Activated CD8-positive, alpha-beta memory T cell treated with anti-CD3 and anti-CD28 coated beads, Interleukin-2, amount 50 U/mL, for 24 hours (primary cell): Measurements from ENCODE around the gene SH3PXD2B.
A peak's percentile ranks its signal among the peaks of the same experiment; 100 is the strongest.

Experiments
- DNase-seq: peaks from one replicate; pipeline ENCODE4 v3.0.0-alpha.2; 2020; ENCODE audit errors: extremely low read depth

The SH3PXD2B gene

DNA sequence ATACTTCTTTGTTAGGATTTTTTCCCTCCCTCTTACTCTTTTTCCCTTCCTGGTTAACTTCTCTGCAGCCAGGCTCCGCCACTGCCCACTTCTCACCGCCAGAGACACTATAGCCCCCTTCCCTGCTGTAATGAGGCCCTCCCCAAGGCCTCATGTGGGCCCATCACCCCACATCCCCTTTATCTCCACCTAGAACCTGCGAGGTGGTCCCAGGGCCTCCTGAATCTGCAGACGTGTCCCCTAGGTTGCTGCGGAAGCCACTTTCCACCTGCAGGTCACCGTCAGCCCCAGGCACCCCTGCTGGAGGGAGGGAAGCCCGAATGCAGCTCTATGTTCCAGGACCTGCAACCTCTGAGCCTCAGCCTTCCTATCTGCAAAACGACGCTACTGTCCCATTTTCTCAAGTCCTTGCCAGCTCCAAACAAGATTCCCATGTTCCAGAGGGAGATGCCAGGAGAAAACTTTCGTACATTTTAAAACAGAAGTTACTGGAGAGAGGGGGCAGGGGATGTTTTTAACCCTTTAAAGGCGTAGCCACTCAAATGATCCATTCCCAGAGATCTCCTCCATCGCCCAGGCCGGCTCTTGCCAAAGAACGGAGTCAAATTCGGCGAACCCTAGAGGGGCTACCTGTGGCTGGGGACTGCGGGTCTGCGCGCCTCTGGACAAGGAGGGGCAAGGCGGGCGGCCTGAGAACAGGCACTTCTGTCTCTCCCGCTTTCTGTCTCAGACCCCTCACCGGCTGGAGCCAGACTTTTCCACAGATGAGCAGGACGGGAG lies 929 bp downstream of the SH3PXD2B start:
- no peak for DNase-seq

DNA sequence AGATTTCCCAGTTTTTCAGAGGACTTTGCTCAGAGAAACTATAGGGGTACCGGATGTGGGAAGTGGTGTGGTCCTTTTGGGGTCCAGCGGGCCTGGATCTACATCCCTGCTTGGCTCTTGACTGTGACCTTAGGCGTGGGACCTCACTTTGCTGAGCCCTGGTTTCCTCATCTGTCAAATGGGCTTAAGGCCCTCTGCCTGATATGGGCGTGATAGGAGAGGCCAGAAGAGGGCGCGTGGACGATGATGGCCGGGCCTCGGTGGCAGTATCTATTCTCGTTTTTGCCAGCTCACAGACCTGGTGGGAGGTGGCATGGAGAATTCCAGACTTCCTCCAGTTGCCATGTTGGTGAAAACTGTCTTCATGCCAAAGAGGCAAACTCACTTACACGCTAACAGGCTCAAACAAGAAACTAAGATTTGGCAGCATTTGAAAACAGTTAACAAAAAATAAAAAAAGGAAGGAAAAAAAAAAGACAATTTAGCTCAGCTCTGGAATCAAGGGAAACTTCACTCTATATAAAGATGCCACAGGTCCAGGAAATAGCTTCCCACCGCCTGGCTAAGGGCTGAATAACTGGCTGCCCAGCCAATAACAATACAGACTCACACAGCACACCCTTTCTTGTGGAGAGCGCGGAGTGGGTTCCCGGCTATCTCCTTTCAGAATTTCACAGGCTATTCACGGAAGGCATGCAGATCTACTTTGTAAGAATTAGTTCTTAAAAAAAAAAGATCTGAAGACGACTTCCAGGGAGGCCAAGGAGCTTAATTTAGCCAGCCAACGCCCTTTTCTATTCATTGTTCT lies 1.7 kb downstream of the SH3PXD2B start:
- no peak for DNase-seq

DNA sequence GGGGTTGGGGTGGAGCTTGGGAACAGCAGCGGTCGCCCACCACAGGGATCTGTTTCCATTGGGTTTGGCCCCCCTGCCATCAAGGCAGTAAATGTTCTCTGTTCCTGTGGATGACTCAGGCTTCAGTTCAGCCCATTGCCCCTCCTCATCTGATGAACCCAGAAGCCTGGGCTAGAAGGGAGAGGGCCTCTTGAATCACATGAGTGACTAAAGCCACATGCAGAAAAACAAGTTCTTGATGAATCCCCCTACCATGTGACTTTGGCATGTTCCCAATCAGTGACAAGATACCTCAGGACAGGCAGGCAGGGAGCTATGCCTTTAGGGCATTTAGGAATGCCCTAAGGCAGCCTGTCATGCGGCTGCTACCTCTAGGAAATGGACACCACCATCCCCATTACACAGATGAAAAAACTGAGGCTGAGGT lies 2.5 kb downstream of the SH3PXD2B start:
- no peak for DNase-seq

DNA sequence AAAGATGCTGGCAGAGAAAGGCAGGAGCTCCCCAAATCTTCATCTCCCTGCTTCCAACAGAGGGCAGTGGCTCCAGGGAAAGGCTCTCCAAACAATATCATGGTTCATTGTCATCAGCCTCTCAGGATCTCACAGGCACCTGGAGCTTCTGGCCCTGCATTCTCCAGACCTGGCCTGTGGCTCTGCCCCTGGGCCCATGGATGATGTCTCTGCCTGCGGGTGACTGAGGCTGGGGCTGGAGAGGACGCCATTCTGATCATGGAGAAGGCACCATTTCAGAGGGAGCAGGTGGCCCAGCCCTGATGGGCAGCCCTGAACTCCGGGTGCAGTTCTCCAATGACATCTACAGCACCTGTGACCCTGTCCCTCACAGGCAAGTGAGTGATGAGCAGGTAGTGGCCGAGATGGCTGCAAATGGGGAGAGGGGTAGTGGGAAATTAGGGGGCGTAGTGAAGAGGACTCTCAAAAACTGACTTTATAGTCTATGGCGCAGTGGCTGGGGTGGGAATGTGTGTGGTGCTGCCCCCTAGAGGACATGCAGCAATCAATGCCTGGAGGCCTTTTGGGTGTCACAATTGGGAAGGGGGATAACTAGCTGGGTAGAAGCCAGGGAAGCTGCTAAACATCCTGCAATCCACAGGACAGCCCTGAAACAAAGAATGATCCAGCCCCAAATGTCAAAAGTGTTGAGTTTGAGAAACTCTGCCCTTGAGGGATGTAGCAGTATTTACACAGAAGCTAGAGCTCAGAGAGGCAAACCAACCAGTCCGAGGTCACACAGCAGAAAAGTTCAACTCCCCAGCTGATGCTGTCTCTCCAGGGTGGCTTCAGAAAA lies 3.2 kb downstream of the SH3PXD2B start:
- DNase-seq: no peak

DNA sequence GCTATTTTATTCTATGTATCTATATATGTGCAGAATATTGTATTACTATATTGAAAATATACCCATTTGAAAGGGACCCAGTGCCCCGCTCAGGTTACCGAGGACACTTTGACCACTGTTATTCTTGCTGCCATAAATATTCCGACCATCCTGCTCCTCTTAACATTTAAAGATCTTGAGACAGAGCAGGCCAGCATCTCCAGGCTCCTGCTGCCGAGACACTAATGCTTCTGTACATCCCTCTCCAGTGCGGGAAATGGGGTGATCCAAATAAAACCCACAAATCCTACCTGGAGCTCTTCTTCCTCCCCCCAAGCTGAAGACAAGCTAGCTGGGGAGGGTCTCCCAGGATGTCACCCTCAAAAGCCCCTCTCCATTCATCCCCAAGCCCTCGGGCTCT lies 3.9 kb downstream of the SH3PXD2B start:
- DNase-seq: no peak

DNA sequence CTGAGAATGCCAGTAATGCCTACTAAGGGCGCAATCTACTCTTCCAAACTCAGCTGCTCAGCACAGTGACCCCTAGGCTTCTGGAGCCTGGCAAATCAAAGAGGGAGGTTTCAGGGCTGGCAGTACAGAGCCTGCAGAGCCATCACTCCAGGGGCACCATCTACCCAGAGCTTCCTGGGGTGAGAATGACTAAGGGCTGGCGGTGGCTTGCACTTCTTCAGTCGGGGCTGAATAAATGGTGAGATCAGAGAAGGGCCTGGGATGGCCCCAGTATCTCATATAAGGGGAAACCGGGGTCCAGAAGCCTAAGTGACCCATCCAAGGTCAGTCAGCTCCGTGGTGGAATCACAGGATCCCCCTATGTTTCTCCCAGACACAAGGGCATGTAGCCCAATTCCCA lies 5.3 kb downstream of the SH3PXD2B start:
- no peak for DNase-seq

DNA sequence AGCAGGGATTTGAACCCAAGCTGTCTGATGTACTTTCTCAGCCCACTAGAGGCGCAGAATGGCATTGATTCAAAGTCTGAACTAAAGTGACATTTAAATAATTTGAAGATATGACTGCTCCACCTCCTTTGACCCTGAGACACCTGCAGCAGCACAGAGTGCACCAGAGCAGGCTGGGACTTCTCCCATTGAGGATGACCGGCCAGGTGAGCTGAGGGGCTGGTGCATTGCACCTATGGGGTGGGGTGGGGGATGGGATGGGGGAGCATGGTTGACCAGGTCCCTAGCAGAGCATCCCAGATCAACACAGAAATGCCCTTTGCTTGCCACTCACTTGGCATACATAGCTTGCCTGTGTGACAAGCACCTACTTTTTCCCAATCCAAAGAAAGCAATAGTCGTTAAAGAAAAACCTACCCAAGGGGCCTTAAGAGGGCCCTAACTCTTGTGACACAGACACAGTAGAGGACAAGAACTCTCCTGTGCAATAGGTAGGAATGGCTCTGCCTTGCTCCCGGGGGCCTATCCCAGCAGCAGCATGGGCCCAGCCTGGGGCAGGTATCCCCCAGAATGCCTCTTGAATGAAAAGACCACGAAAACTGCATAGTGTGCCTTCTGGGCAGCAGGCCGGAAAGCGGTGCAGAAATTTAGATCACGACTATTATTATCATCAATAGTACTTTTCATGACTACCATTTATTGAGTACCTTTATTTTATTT lies 6.5 kb downstream of the SH3PXD2B start:
- no peak for DNase-seq

DNA sequence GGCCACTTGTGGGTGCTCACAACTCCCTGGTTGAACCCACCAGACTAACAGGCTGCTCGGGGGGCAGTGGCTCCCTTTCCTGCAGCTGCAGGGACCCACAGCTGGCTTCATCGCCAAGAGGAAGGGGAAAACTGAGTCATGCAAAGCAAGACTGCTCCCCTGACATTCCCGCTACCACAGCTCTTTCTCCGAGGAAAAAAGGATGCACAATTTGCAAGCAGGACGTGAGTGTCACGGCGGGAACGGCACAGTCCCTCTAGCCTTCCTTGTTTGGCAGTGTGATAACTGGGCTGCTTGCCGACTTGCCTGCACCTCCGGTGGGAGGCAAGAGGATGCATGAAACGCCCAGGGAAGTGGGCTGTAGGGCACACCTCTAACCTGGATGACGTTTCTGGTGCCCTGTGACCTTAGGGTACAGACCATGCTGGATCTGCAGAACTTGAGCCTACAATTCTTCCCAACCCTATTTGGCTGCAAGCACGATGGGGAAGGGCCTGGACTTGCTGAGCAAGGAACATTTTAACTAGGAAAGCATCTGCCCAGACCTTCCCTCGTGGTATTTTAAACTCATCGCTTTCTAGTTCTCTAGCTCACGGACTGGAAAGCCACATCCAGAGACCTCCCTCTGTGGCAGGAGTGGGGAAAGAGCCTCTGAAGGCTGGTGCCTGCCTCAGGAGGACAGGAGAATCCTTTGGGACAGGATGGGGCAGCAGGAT lies 7.8 kb downstream of the SH3PXD2B start:
- DNase-seq: no peak

DNA sequence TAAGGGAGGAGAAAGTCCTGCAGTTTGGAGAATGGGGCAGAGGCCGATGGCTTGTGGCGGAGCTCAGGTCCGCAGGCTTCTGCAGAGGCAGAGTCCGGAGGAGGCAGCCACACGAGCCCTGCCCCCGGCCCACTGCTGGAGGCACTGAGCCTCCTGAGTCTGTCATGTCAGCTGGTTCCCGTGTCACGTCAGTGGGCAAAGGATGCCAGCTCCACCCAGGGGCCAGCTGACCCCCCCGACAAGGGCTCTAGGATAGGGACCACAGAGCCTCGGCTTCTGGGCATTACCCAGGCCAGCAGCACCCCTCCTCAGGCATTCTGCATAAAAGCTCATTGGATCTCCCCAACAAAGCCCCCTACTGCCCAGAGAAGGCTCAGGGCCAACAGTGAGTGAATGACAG lies 8.5 kb downstream of the SH3PXD2B start:
- DNase-seq: no peak

DNA sequence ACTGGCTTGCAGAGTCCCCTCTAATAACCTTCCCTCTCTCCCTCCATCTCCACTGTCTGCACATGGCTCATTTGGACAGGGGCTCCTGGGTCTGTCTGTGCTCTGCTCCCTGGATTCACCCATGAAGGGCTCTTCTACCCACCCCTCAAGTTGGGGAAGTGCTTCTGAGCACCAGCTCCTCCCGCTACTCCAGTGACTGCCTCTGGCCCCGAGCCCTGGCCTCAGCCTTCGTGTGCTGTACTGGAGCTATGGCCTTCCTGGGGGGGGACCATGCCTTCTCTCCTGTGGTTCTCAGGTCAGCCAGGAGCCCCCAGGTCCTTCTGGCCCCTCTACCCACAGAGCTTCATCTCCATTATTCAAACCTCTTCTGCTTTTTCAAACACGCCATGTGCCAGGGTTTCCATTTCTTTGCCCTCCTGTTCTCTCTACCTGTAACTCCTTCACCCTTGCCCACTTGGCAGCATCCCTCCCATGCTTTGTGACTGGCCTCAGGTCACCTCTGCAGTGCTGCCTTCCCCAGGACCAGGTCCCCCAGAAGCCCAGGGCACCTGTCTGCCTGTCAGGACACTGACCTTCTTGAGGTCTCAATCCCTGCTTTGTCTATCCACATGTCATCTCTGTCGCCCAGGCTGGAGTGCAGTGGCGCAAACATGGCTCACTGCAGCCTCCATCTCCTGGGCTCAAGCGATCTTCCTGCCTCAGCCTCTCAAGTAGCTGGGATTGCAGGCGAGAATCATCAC lies 9.5 kb downstream of the SH3PXD2B start:
- no peak for DNase-seq

DNA sequence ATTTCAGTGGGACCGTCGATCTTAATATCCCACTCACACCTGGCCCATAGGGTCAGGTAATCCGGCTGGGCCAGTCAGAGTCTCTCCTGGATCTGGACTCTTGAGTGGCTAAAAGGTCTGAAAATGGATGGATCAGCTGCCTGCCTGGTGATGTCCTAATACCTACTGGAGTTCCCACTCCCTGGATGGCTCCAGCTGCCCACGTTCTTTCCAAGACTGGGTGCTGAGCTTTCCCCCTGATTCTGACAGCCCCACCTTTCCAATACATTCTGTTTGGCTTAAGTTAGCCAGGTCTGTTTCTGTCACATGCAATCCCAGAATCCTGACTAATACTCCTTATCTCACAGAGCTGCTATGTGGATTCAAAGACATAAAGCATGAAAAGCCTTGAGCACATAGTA lies 10.2 kb downstream of the SH3PXD2B start:
- no peak for DNase-seq

DNA sequence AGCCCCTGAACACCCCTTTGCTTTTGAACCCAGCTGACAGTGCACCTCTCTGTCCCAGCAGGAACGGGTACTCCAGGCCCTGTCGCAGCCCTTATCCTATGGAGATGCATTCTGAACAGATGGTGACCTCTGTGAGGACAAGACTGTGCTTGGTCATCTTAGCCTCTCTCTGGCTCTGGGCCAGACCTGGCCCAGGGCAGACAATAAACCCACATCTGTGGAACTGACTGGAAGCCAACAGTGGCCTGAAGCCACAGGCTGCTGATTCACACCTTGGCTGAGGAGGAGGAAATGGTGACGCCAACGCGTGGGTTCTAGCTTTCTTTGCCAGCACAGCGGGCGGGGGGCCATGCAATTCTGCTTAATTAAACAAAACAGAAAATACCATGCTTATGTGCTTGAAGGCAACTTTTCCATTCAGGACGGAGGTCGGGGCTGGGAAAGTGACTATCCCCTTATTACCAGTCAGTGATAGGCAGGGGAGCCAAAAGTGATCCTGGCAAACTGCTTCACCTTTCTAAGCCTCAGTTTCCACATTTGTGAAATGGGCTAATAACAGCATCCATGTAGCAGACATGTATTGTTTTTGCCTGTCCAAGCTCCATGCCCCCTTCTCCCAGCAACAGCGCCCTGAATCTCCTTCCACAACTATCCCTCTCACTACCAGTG lies 10.8 kb downstream of the SH3PXD2B start:
- DNase-seq: peak; percentile 14

DNA sequence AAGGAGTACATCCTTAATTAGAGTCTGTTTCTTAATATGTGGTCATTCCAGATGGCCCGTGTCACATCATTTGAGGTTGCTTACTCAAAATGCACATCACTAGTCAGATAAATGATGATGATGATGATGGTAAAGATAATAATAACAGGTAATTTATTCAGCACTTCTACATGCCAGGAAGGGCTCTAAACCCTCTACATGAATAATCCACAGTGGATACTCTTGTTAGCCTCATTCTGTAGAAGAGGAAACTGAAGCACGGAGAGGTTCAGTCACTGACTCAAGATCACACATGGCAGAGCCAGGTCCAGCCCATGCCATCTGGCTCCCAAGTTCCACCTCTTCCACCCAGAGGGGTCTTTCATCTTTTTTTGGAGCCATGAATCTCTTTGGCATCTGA lies 11.7 kb downstream of the SH3PXD2B start:
- no peak for DNase-seq

DNA sequence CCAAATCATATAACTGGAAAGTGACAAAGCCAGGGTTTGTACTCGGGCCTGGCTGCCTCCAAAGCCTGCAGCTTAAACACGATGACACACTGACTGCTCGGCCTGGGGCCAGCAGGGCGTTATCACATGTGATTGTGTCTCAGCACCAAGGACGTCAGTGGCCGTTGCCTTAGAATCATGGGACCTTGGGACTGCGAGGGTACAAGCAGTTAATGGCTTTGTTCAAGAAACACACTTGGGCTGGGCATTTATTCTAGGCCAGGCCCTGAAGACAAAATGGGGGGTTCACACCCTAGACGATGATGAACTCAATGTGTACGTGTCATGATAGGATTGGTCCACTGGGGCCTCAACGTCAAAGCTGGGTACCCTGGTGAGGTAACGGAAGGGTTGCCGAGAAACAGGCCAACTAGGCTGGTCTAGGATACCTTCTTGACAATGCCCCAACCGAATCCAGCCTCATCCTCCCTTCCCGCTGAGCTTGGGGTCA lies 13.0 kb downstream of the SH3PXD2B start:
- no peak for DNase-seq

DNA sequence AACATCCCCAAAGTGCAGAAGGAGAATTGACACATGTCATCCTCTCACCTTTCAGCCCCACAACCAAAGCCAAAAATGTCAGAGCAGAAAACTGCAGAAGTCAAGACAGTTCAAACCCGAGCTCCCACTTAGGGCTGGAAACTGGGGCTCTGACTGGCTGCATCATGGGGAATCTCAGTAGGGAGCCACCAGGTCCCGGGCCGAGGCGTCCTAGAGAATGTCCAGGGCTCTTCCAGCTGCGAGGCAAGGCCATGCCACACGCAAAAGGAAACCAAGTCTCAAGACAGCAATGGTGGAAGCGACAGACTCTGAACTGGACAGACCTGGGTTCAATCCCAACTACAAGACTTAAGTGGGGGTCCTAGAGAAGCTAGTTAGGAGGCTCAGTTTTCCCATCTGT lies 13.8 kb downstream of the SH3PXD2B start:
- DNase-seq: no peak

DNA sequence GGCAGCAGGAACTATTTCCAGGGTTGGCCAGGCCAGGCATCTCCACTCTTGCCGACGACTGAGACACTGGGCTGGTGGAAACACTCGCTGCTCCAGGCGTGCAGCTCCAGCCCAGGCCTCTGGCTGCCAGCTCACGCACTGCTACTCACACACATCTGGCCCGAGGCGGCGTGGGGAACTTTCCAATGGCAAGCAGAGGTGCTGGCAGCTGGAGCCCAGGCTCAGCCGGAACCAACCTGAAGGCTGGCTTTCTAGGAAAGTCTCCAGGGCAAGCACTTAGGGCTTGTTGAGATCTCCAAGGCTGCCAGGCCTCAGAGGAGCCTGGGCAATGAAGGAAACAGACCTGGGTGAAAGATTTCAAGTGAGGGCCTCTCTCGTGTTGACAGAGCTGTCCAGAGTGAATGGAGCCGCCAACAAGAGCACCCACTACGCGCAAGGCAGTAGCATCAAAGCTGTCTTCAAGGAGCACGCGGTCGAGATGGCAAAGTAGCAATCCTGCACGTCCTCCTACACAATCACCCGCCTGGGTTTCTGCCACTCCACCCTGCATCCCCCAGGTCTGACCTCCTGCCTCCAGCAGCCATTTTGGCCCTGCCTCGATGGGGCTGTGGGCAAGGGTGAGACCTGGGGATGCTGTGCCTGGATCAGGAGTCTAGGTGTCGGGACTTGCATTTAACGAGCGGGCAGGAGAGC lies 14.4 kb downstream of the SH3PXD2B start:
- no peak for DNase-seq

DNA sequence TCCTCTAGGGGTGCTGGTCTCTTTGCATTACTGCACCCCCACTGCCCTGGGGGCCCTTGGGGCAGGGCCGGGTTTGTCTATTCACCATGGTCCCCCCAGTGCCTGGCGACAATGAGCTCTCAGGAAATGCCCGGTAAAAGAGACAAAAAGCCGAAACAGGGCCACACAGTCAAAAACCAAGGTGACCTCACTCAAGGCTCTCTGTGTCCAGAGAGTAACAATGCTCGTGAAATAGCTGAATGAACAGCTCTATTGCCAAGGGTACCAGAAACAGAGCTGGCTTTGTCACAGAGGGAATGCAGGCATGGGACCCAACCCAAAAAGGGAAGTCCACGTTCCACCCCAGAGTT lies 16.0 kb downstream of the SH3PXD2B start:
- DNase-seq: no peak

DNA sequence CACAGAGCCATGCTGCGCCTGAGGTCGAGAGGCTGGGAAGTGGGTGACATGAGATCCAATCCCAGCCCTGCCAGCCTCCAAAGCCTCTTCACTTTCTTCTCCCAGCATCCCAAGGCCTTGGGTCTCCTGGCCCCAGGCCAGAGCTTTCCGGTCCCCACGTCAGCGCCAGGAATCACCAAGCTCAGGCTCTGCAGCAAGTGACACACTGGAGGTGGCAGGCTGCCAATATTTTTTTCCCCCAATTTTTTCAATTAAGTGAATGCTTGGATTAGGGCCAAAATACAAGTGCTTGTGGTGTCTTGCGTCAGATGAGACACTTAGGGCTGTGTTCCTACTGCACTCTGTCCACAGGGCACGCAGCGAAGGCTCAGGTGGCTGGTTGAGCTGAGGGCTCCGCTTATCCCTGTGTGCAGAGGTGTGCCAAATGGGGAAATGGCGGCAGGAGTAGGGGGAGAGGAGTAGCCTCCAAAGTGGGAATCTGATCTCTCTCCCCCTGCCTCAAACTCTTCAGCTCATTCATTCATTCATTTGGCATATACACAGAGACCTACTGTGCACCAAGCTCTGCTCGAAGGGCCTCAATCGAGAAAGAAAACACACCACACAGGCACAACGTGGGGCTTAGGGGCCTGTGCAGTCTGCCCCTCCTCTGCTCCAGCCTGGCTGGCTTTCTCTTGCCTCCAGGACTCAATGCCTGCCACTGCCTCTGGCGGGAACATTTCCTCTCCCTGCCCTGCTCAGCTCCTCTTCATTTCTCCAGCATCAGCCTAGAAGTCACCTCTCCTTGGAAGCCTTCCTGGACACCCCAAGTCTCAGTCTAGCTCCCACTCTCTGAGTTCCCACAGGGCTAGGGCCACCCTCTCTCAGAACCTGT lies 16.6 kb downstream of the SH3PXD2B start:
- no peak for DNase-seq
